Stomach (tissue), 9 donors: ENCODE results near the gene GRIN2D. TPM values are rescaled to one million over a fixed set of nuclear protein-coding genes. Genes with fewer than 3 reads are reported as not detected.
"Not testable (repeated sequence)": the region's sequence is repeated elsewhere in the genome, so short reads cannot be mapped to it uniquely, and the experiment has no call there.

Experiments used
- DNase-seq, 2 donors: peaks; one replicate each; pipeline versions ENCODE4 v3.0.0 to v3.0.0-alpha.2; 2013 to 2019
- H3K27ac ChIP-seq, 5 donors: fragments of 200-600 bp in 4 of 5; sonication (generic) in 4 of 5; one replicate each; pipeline ENCODE4 v1.5.1; 2013 to 2019; ENCODE audit warnings: mild to moderate bottlenecking in 1 of 5, moderate library complexity in 1 of 5
- H3K27me3 ChIP-seq, 3 donors: fragments of 200-600 bp; sonication (generic); one replicate each; pipeline ENCODE4 v1.5.1; 2017 to 2019; ENCODE audit warnings: mixed run types in 1 of 3
- H3K36me3 ChIP-seq, 4 donors: fragments of 200-600 bp; sonication (generic); 1 replicate in 3 of 4; 2 replicates in 1 of 4; pipeline ENCODE4 v1.5.1; 2016 to 2019
- H3K4me1 ChIP-seq, 4 donors: fragments of 200-600 bp; sonication (generic); one replicate each; pipeline ENCODE4 v1.5.1; 2016 to 2019
- H3K4me3 ChIP-seq, 4 donors: fragments of 200-600 bp; sonication (generic) in 3 of 4; one replicate each; pipeline ENCODE4 v1.5.1; 2016 to 2019; ENCODE audit warnings: mild to moderate bottlenecking in 1 of 4
- H3K9me3 ChIP-seq, 4 donors: fragments of 200-600 bp; sonication (generic); one replicate each; pipeline ENCODE4 v1.5.1; 2016 to 2019
- CTCF ChIP-seq, 7 experiments: fragments of 450-650 bp in 4 of 7; fragments of 200-600 bp in 3 of 7; sonication (generic) in 3 of 7; IDR thresholded peaks; one replicate each; pipeline ENCODE4 v1.5.1; 2016 to 2019; ENCODE audit warnings: antibody characterized with exemption in 7 of 7, control low read depth in 2 of 7, mild to moderate bottlenecking in 1 of 7
- EP300 ChIP-seq: sonication (generic); formaldehyde crosslinking; IDR thresholded peaks from one replicate; pipeline ENCODE4 v1.6.1; 2017; ENCODE audit warnings: antibody characterized with exemption
- POLR2A ChIP-seq, 4 donors: fragments of 450-650 bp; IDR thresholded peaks; one replicate each; pipeline ENCODE4 v1.6.1; 2016; ENCODE audit warnings: antibody characterized with exemption in 4 of 4, control low read depth in 2 of 4, mild to moderate bottlenecking in 1 of 4, moderate library complexity in 1 of 4
- POLR2AphosphoS5 ChIP-seq, 3 donors: sonication (generic); formaldehyde crosslinking; IDR thresholded peaks; one replicate each; pipeline ENCODE4 v1.6.1; 2016; ENCODE audit warnings: antibody characterized with exemption in 3 of 3
- WGBS, 5 donors: extraction: QIAGEN DNeasy Blood & Tissue Kit in 3 of 5; methylation state at CpG; one replicate each; pipeline versions ENCODE4 v1.1.5 to v1.1.7; 2013 to 2018; 5-methylcytosine and 5-hydroxymethylcytosine counted together
- intact Hi-C: fragments of 100-400 bp; cut with DNase I; formaldehyde crosslinking; loops from one replicate; pipeline ENCODE4 v1.15.1; 2023; ENCODE audit warnings: low total_unique reads
- polyA plus RNA-seq, 3 donors: library from polyadenylated mRNA; stranded (reverse); fragments of 200-250 nt; gene quantifications; one replicate each; pipeline ENCODE4 v1.2.3, GENCODE V29; 2013
- total RNA-seq, 5 donors: library from RNA; depleted of rRNA; stranded (reverse); fragments of >200 nt; gene quantifications; one replicate each; pipeline versions ENCODE4 v1.1.0 to v1.2.3, GENCODE V29; 2014 to 2016
- donor health status: healthy with polysubstance abuse.
- donor health status: Bipolar disorder and iron deficiency.
- donor health status: healthy.

The GRIN2D gene
- total and polyA plus RNA-seq, 8 donors: 0.06 to 1.8 (median 0.14) TPM; not detected in 3

DNA sequence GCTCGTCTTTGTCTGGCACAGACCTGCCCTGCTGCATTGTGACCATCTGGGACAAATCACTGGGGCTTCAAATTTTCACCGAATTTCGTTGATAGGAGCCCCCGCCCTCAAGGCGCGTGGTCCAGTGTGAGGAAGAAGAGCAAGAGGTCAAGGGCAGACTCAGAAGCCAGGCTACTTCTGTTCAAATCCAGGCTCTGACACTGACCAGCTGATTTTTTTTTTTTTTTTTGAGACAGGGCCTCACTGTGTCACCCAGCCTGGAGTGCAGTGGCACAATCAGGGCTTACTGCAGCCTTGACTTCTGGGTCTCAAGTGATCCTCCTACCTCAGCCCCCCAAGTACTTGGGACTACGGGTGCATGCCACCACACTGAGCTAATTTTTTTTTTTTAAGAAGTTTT is 22.1 kb upstream of the GRIN2D start:
- Histone ChIP-seq H3K27ac (no peak overlapping the region), H3K4me3 (no peak overlapping the region), H3K9me3 (no peaks in the 10 kb centered on the region), H3K27me3 (no peaks in the 10 kb centered on the region), H3K36me3 (no peaks in the 10 kb centered on the region), H3K4me1 (no peaks in the 10 kb centered on the region)
- DNase-seq: no peak
- intact Hi-C loops: no loop called here
- 70 to 74% (median 71%) methylated on average over 7 of the region's 7 CpGs for whole genome bisulfite sequencing, 5 donors
- no peak for TF ChIP-seq POLR2AphosphoS5 (IDR thresholded peaks at IDR 0.05)

GRCh38 chr19:48371771-48372170 is 21.7 kb upstream of the GRIN2D start:
- intact Hi-C loops, H3K27ac ChIP-seq, H3K36me3 ChIP-seq, H3K4me1 ChIP-seq, H3K9me3 ChIP-seq, H3K4me3 ChIP-seq, H3K27me3 ChIP-seq, DNase-seq: not testable (repeated sequence)
- WGBS, 5 donors: 86 to 96% (median 91%) methylated on average over 5 of the region's 5 CpGs

DNA sequence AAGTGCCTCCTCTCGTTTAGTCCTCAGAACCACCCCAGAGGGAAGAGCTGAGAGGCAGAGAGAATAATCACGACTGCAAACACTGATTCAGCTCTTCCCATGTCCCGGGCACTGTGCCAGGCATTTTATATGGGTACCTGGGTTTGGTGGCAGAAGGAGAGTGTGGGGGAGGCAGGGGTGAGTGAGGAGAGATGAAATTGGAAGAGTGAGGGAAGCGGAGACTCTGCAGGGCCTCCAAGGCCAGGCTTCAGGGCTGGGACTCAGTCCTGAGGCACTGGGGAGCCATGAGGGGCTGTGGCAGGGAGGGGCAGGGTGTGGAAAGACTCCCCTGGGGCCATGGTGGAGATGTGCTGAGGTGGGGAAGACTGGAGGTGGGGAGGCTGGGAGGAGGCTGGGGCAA is 20.6 kb upstream of the GRIN2D start:
- Histone ChIP-seq H3K9me3 (no peaks in the 10 kb centered on the region), H3K27ac (no peak overlapping the region), H3K4me3 (no peak overlapping the region), H3K36me3 (no peaks in the 10 kb centered on the region), H3K4me1 (no peaks in the 10 kb centered on the region), H3K27me3 (no peaks in the 10 kb centered on the region)
- TF ChIP-seq POLR2AphosphoS5 (IDR thresholded peaks at IDR 0.05): no peak
- TF ChIP-seq EP300: no peak
- TF ChIP-seq CTCF (IDR thresholded peaks at IDR 0.05): no peak
- no peak for TF ChIP-seq POLR2A (IDR thresholded peaks at IDR 0.05)
- intact Hi-C loops: no loop called here
- peak in 1 of 2 donors; percentile 48 for DNase-seq
- WGBS, 5 donors: 58 to 71% (median 62%) methylated on average over 4 of the region's 4 CpGs

- Histone ChIP-seq H3K27ac (no peak overlapping the region), H3K4me1 (no peaks in the 10 kb centered on the region), H3K4me3 (no peak overlapping the region), H3K9me3 (no peaks in the 10 kb centered on the region), H3K36me3 (no peaks in the 10 kb centered on the region), H3K27me3 (no peaks in the 10 kb centered on the region)
- TF ChIP-seq POLR2AphosphoS5 (IDR thresholded peaks at IDR 0.05): no peak
- intact Hi-C loops: no loop called here
- DNase-seq: no peak
- WGBS, 5 donors: 89 to 96% (median 93%) methylated on average over 11 of the region's 11 CpGs
These were observed 19.9 kb upstream of the GRIN2D start for GRCh38 chr19:48373567-48373966.

GRCh38 chr19:48378194-48378570 is 15.3 kb upstream of the GRIN2D start:
- peaks cover 11 to 33% (median 23%) of the 10 kb centered on the region in 4 donors for H3K36me3 ChIP-seq
- TF ChIP-seq POLR2AphosphoS5 (IDR thresholded peaks at IDR 0.05) (no peak), POLR2A (IDR thresholded peaks at IDR 0.05) (no peak), CTCF (IDR thresholded peaks at IDR 0.05) (no peak), EP300 (no peak)
- H3K27ac ChIP-seq: no peak overlapping the region
- no peaks in the 10 kb centered on the region for H3K9me3 ChIP-seq
- intact Hi-C loops: no loop called here
- H3K4me1 ChIP-seq: no peaks in the 10 kb centered on the region
- DNase-seq: no peak
- no peak overlapping the region for H3K4me3 ChIP-seq
- 86 to 92% (median 92%) methylated on average over 9 to 10 of the region's 10 CpGs for WGBS, 5 donors
- H3K27me3 ChIP-seq: no peaks in the 10 kb centered on the region

GRCh38 chr19:48379058-48379457 is 14.4 kb upstream of the GRIN2D start:
- no peak overlapping the region for H3K27ac ChIP-seq
- WGBS, 5 donors: 73 to 77% (median 75%) methylated on average over 5 of the region's 5 CpGs
- no peak for DNase-seq

More at GRCh38 chr19:48379058-48379457, 14.4 kb upstream of the GRIN2D start:
- Histone ChIP-seq H3K36me3 (peaks cover 20 to 41% (median 32%) of the 10 kb centered on the region in 4 donors), H3K9me3 (no peaks in the 10 kb centered on the region), H3K4me1 (no peaks in the 10 kb centered on the region), H3K4me3 (no peak overlapping the region), H3K27me3 (no peaks in the 10 kb centered on the region)
- intact Hi-C loops: no loop called here
- TF ChIP-seq CTCF (IDR thresholded peaks at IDR 0.05) (no peak), POLR2A (IDR thresholded peaks at IDR 0.05) (no peak), EP300 (no peak), POLR2AphosphoS5 (IDR thresholded peaks at IDR 0.05) (no peak)
